DOHH2 (cell line): ENCODE measurements around the gene CDK5RAP2.

Experiments used
- H3F3A ChIP-seq: fragments of 200-600 bp; sonication (generic), shearing (Covaris generic); 2 replicates; pipeline ENCODE4 v1.6.0; 2016; ENCODE audit warnings: antibody characterized with exemption, mild to moderate bottlenecking; ENCODE audit not compliant: control insufficient read depth, insufficient read depth
- H3K27ac ChIP-seq: fragments of 200-600 bp; sonication (generic); 2 replicates; pipeline ENCODE4 v1.5.1; 2014; ENCODE audit warnings: low read depth, mild to moderate bottlenecking, low read length, moderate library complexity
- H3K27me3 ChIP-seq: fragments of 200-600 bp; sonication (generic); 2 replicates; pipeline ENCODE4 v1.6.1; 2014; ENCODE audit warnings: mild to moderate bottlenecking, low read length, mixed read lengths; ENCODE audit not compliant: control insufficient read depth
- H3K36me3 ChIP-seq: fragments of 200-600 bp; sonication (generic); 2 replicates; pipeline ENCODE4 v1.6.1; 2014; ENCODE audit warnings: mild to moderate bottlenecking, low read length, moderate library complexity, mixed read lengths; ENCODE audit not compliant: control insufficient read depth
- H3K4me1 ChIP-seq: fragments of 200-600 bp; sonication (generic); 2 replicates; pipeline ENCODE4 v1.6.1; 2014; ENCODE audit warnings: mild to moderate bottlenecking, low read length, mixed read lengths; ENCODE audit not compliant: control insufficient read depth
- H3K4me2 ChIP-seq: fragments of 200-600 bp; sonication (generic); 2 replicates; pipeline ENCODE4 v1.6.0; 2014; ENCODE audit warnings: mild to moderate bottlenecking, low read length, moderate library complexity
- H3K4me3 ChIP-seq: fragments of 200-600 bp; sonication (generic); 2 replicates; pipeline ENCODE4 v1.5.1; 2014; ENCODE audit warnings: mild to moderate bottlenecking, low read length, mixed read lengths
- H3K79me2 ChIP-seq: fragments of 200-600 bp; sonication (generic); 2 replicates; pipeline ENCODE4 v1.6.1; 2014; ENCODE audit warnings: mild to moderate bottlenecking, low read length, mixed read lengths; ENCODE audit not compliant: control insufficient read depth
- H3K9me2 ChIP-seq: fragments of 200-600 bp; sonication (generic); replicated peaks from 2 replicates; pipeline ENCODE4 v1.6.1; 2014; ENCODE audit warnings: mild to moderate bottlenecking, low read length, mixed read lengths; ENCODE audit not compliant: control insufficient read depth
- H3K9me3 ChIP-seq: fragments of 200-600 bp; sonication (generic); 2 replicates; pipeline ENCODE4 v1.6.1; 2014; ENCODE audit warnings: antibody characterized with exemption, low read length, mixed read lengths; ENCODE audit not compliant: control insufficient read depth, insufficient read depth
- H4K20me1 ChIP-seq: fragments of 200-600 bp; sonication (generic); 2 replicates; pipeline ENCODE4 v1.6.0; 2014; ENCODE audit warnings: low read depth, mild to moderate bottlenecking, antibody characterized with exemption, low read length, moderate library complexity; ENCODE audit not compliant: control insufficient read depth, insufficient read depth
- CTCF ChIP-seq: fragments of 200-600 bp; sonication (generic); IDR thresholded peaks from one replicate; pipeline ENCODE4 v1.5.1; 2014; ENCODE audit warnings: antibody characterized with exemption, mild to moderate bottlenecking, low read depth, low read length; ENCODE audit not compliant: poor library complexity, severe bottlenecking
- EZH2phosphoT487 ChIP-seq: fragments of 200-600 bp; sonication (generic); IDR thresholded peaks from 2 replicates; pipeline ENCODE4 v1.6.1; 2017; ENCODE audit warnings: borderline replicate concordance, mild to moderate bottlenecking, antibody characterized with exemption, low read length, moderate library complexity, mixed read lengths

The CDK5RAP2 gene

GRCh38 chr9:120490888-120491595 lies 88.9 kb downstream of the CDK5RAP2 start:
- Histone ChIP-seq H3K36me3 (peaks cover 53% of the 10 kb centered on the region), H3K9me3 (no peaks in the 10 kb centered on the region), H3K4me3 (no peak overlapping the region), H3K4me2 (no peak overlapping the region), H3K9me2 (no peaks in the 10 kb centered on the region), H3K4me1 (no peaks in the 10 kb centered on the region), H3K27ac (no peak overlapping the region), H4K20me1 (no peaks in the 10 kb centered on the region), H3F3A (no peaks in the 10 kb centered on the region), H3K79me2 (no peaks in the 10 kb centered on the region), H3K27me3 (no peaks in the 10 kb centered on the region)
- no peak for TF ChIP-seq CTCF
- no peak for TF ChIP-seq EZH2phosphoT487

- TF ChIP-seq EZH2phosphoT487: no peak
- no peak for TF ChIP-seq CTCF
- Histone ChIP-seq H3K79me2 (no peaks in the 10 kb centered on the region), H3K9me3 (no peaks in the 10 kb centered on the region), H3K4me2 (no peak overlapping the region), H3K4me3 (no peak overlapping the region), H3K27me3 (no peaks in the 10 kb centered on the region), H3K36me3 (peaks cover 69% of the 10 kb centered on the region), H3K4me1 (no peaks in the 10 kb centered on the region), H3K27ac (no peak overlapping the region), H3K9me2 (no peaks in the 10 kb centered on the region), H4K20me1 (no peaks in the 10 kb centered on the region), H3F3A (no peaks in the 10 kb centered on the region)
Observed at GRCh38 chr9:120486835-120487234, 93.1 kb downstream of the CDK5RAP2 start.

GRCh38 chr9:120486347-120486746 lies 93.6 kb downstream of the CDK5RAP2 start:
- H3K9me3 ChIP-seq: no peaks in the 10 kb centered on the region
- H4K20me1 ChIP-seq: no peaks in the 10 kb centered on the region
- H3F3A ChIP-seq: no peaks in the 10 kb centered on the region
- no peaks in the 10 kb centered on the region for H3K27me3 ChIP-seq
- H3K79me2 ChIP-seq: no peaks in the 10 kb centered on the region
- H3K4me2 ChIP-seq: no peak overlapping the region
- no peaks in the 10 kb centered on the region for H3K9me2 ChIP-seq
- no peak for TF ChIP-seq EZH2phosphoT487
- H3K36me3 ChIP-seq: peaks cover 67% of the 10 kb centered on the region
- no peaks in the 10 kb centered on the region for H3K4me1 ChIP-seq
- no peak overlapping the region for H3K4me3 ChIP-seq
- H3K27ac ChIP-seq: no peak overlapping the region

- H3K9me2 ChIP-seq: no peaks in the 10 kb centered on the region
- H3K27me3 ChIP-seq: no peaks in the 10 kb centered on the region
- peaks cover 62% of the 10 kb centered on the region for H3K36me3 ChIP-seq
- H4K20me1 ChIP-seq: no peaks in the 10 kb centered on the region
- no peak for TF ChIP-seq CTCF
- TF ChIP-seq EZH2phosphoT487: no peak
- no peak overlapping the region for H3K4me3 ChIP-seq
- no peaks in the 10 kb centered on the region for H3K9me3 ChIP-seq
- H3K27ac ChIP-seq: no peak overlapping the region
- no peak overlapping the region for H3K4me2 ChIP-seq
- no peaks in the 10 kb centered on the region for H3K4me1 ChIP-seq
- H3K79me2 ChIP-seq: no peaks in the 10 kb centered on the region
- H3F3A ChIP-seq: no peaks in the 10 kb centered on the region
Observed at GRCh38 chr9:120485788-120486187, 94.2 kb downstream of the CDK5RAP2 start.
